Activated CD4-positive, alpha-beta T cell treated with anti-CD3 and anti-CD28 coated beads for 36 hours (primary cell): ENCODE data around the gene PPP2R2B. TPM values are rescaled to one million over a fixed set of nuclear protein-coding genes. Genes with fewer than 3 reads are reported as not detected.
A peak's percentile ranks its signal among the peaks of the same experiment; 100 is the strongest.

Experiments used
- ATAC-seq: fragments of 200-7000 bp; cut with Tn5 transposase; one replicate; pipeline ENCODE4 v1.10.0; 2021; ENCODE audit warnings: mild to moderate bottlenecking, moderate library complexity
- CTCF ChIA-PET: fragments of 350-600 bp; sonication (Branson Sonifier 250); formaldehyde crosslinking; loops from one replicate; lab custom pipeline; 2021; ENCODE audit warnings: antibody characterized with exemption; lab: Charles Lee
- POLR2A ChIA-PET: fragments of 350-600 bp; sonication (Branson Sonifier 250); formaldehyde crosslinking; loops from one replicate; lab custom pipeline; 2021; ENCODE audit warnings: antibody characterized with exemption, inconsistent platforms; lab: Charles Lee
- DNase-seq: peaks from one replicate; pipeline ENCODE4 v3.0.0-alpha.2; 2020
- H3K27ac Mint-ChIP-seq: one replicate; pipeline ENCODE4 v1.8.0; 2021; ENCODE audit warnings: mixed read lengths
- H3K27me3 Mint-ChIP-seq: one replicate; pipeline ENCODE4 v1.8.0; 2021; ENCODE audit warnings: mixed read lengths
- H3K36me3 Mint-ChIP-seq: one replicate; pipeline ENCODE4 v1.8.0; 2021; ENCODE audit warnings: low read depth, mixed read lengths
- H3K4me1 Mint-ChIP-seq: one replicate; pipeline ENCODE4 v1.8.0; 2021; ENCODE audit warnings: mixed read lengths
- H3K4me3 Mint-ChIP-seq: one replicate; pipeline ENCODE4 v1.8.0; 2021; ENCODE audit warnings: mild to moderate bottlenecking, moderate library complexity, mixed read lengths
- H3K9me3 Mint-ChIP-seq: one replicate; pipeline ENCODE4 v1.8.0; 2021; ENCODE audit warnings: low read depth, mixed read lengths
- intact Hi-C, 2 experiments: fragments of 100-400 bp; cut with DNase I in 1 of 2; cut with micrococcal nuclease in 1 of 2; formaldehyde crosslinking; loops; one replicate each; pipeline versions ENCODE4 v1.14.2 to v1.15.1; 2022 to 2024; cut with DNase I, micrococcal nuclease
- total RNA-seq, 2 experiments: library from RNA; stranded (reverse); gene quantifications; one replicate each; pipeline ENCODE4 v1.2.3, GENCODE V29; 2021

PPP2R2B gene
- total RNA-seq, result under 1 TPM; 0.40 to 0.85 TPM

- Mint-ChIP-seq H3K27me3 (peaks cover 30% of the 10 kb centered on the region), H3K27ac (no peak within 1 kb of the TSS), H3K4me3 (peak within 1 kb of the TSS; percentile 79), H3K9me3 (no peaks in the 10 kb centered on the region), H3K4me1 (peaks cover 8% of the 10 kb centered on the region), H3K36me3 (no peaks in the 10 kb centered on the region)
- CTCF ChIA-PET, result interaction anchor here (0.6 to 1.3 kb wide), 2 partner anchors 23 to 125 kb away, joined by 3 to 5 read pairs; no protein-coding TSS in a partner anchor
- DNase-seq, result peak; percentile 78
- ATAC-seq, result peak; percentile 84
- intact Hi-C loops, result no loop called here
- POLR2A ChIA-PET, result no interaction called here
These were observed at the start of gene PPP2R2B for GRCh38 chr5:146878476-146879172. Gene PPP2R2B (minus strand): TSS chr5:146878757.

GRCh38 chr5:146924132-146924531 lies 45.6 kb upstream of the PPP2R2B start:
- DNase-seq, result no peak
- Mint-ChIP-seq H3K4me3 (no peak overlapping the region), H3K36me3 (no peaks in the 10 kb centered on the region), H3K27me3 (peaks cover 2% of the 10 kb centered on the region), H3K4me1 (no peaks in the 10 kb centered on the region), H3K9me3 (no peaks in the 10 kb centered on the region), H3K27ac (no peak overlapping the region)
- CTCF ChIA-PET, result interaction anchor here (0.5 to 0.7 kb wide), 2 partner anchors 127 to 285 kb away, joined by 3 to 5 read pairs; no protein-coding TSS in a partner anchor
- ATAC-seq, result no peak
- POLR2A ChIA-PET, result no interaction called here
- intact Hi-C loops, result no loop called here

GRCh38 chr5:146921225-146921624 lies 42.7 kb upstream of the PPP2R2B start:
- ATAC-seq, result no peak
- DNase-seq, result no peak
- ChIA-PET CTCF (interaction anchor here (1.6 kb wide), 1 partner anchor 14 kb away, joined by 4 read pairs; no protein-coding TSS in a partner anchor), POLR2A (no interaction called here)
- H3K9me3 Mint-ChIP-seq, result no peaks in the 10 kb centered on the region
- no peak overlapping the region for H3K27ac Mint-ChIP-seq
- H3K36me3 Mint-ChIP-seq, result no peaks in the 10 kb centered on the region
- H3K4me1 Mint-ChIP-seq, result peaks cover 3% of the 10 kb centered on the region
- intact Hi-C loops, result no loop called here
- no peak overlapping the region for H3K4me3 Mint-ChIP-seq
- peaks cover 2% of the 10 kb centered on the region for H3K27me3 Mint-ChIP-seq

GRCh38 chr5:146920351-146920881 lies 41.9 kb upstream of the PPP2R2B start:
- Mint-ChIP-seq H3K4me1 (peaks cover 12% of the 10 kb centered on the region), H3K36me3 (no peaks in the 10 kb centered on the region), H3K27me3 (peaks cover 2% of the 10 kb centered on the region), H3K4me3 (no peak overlapping the region), H3K9me3 (no peaks in the 10 kb centered on the region), H3K27ac (no peak overlapping the region)
- POLR2A ChIA-PET, result no interaction called here
- ATAC-seq, result peak; percentile 12
- CTCF ChIA-PET, result interaction anchor here (1.6 to 1.7 kb wide), 2 partner anchors 13 to 25 kb away, joined by 4 read pairs; no protein-coding TSS in a partner anchor
- intact Hi-C loops, result no loop called here
- no peak for DNase-seq

GRCh38 chr5:146919304-146919703 lies 40.7 kb upstream of the PPP2R2B start:
- peaks cover 2% of the 10 kb centered on the region for H3K27me3 Mint-ChIP-seq
- H3K27ac Mint-ChIP-seq, result no peak overlapping the region
- ATAC-seq (no peak), DNase-seq (no peak)
- ChIA-PET CTCF (interaction anchor here (1.0 to 1.7 kb wide), 3 partner anchors 12 to 95 kb away, joined by 3 to 4 read pairs (median 4); no protein-coding TSS in a partner anchor), POLR2A (no interaction called here)
- no peak overlapping the region for H3K4me3 Mint-ChIP-seq
- intact Hi-C loops, result no loop called here
- H3K4me1 Mint-ChIP-seq, result peaks cover 15% of the 10 kb centered on the region
- no peaks in the 10 kb centered on the region for H3K9me3 Mint-ChIP-seq
- H3K36me3 Mint-ChIP-seq, result no peaks in the 10 kb centered on the region

GRCh38 chr5:146917931-146918330 lies 39.4 kb upstream of the PPP2R2B start:
- Mint-ChIP-seq H3K4me3 (no peak overlapping the region), H3K27me3 (peaks cover 2% of the 10 kb centered on the region), H3K4me1 (peaks cover 15% of the 10 kb centered on the region), H3K9me3 (no peaks in the 10 kb centered on the region), H3K36me3 (no peaks in the 10 kb centered on the region), H3K27ac (no peak overlapping the region)
- intact Hi-C loops, result no loop called here
- ATAC-seq (no peak), DNase-seq (no peak)
- ChIA-PET POLR2A (no interaction called here), CTCF (no interaction called here)

GRCh38 chr5:146912874-146913273 lies 34.3 kb upstream of the PPP2R2B start:
- DNase-seq (no peak), ATAC-seq (no peak)
- Mint-ChIP-seq H3K4me3 (no peak overlapping the region), H3K27ac (no peak overlapping the region), H3K27me3 (no peaks in the 10 kb centered on the region), H3K36me3 (no peaks in the 10 kb centered on the region), H3K4me1 (peaks cover 22% of the 10 kb centered on the region), H3K9me3 (no peaks in the 10 kb centered on the region)
- ChIA-PET POLR2A (no interaction called here), CTCF (interaction anchor here (0.6 kb wide), 1 partner anchor 37 kb away, joined by 3 read pairs; no protein-coding TSS in a partner anchor)
- intact Hi-C loops, result no loop called here

GRCh38 chr5:146910239-146910638 lies 31.7 kb upstream of the PPP2R2B start:
- H3K9me3 Mint-ChIP-seq, result no peaks in the 10 kb centered on the region
- no peak for DNase-seq
- no peaks in the 10 kb centered on the region for H3K36me3 Mint-ChIP-seq
- ATAC-seq, result no peak
- intact Hi-C loops, result no loop called here
- ChIA-PET POLR2A (no interaction called here), CTCF (no interaction called here)
- H3K27me3 Mint-ChIP-seq, result no peaks in the 10 kb centered on the region
- no peak overlapping the region for H3K4me3 Mint-ChIP-seq
- H3K27ac Mint-ChIP-seq, result no peak overlapping the region
- peaks cover 9% of the 10 kb centered on the region for H3K4me1 Mint-ChIP-seq

GRCh38 chr5:146909255-146910068 lies 30.9 kb upstream of the PPP2R2B start:
- no peaks in the 10 kb centered on the region for H3K9me3 Mint-ChIP-seq
- no peak overlapping the region for H3K27ac Mint-ChIP-seq
- ChIA-PET CTCF (interaction anchor here (0.7 kb wide), 1 partner anchor 16 kb away, joined by 3 read pairs; no protein-coding TSS in a partner anchor), POLR2A (interaction anchor here (0.6 kb wide), 1 partner anchor 229 kb away, joined by 3 read pairs; no protein-coding TSS in a partner anchor)
- intact Hi-C loops, result no loop called here
- H3K27me3 Mint-ChIP-seq, result no peaks in the 10 kb centered on the region
- no peaks in the 10 kb centered on the region for H3K36me3 Mint-ChIP-seq
- no peak overlapping the region for H3K4me3 Mint-ChIP-seq
- DNase-seq (no peak), ATAC-seq (no peak)
- H3K4me1 Mint-ChIP-seq, result peaks cover 8% of the 10 kb centered on the region

- intact Hi-C loops, result no loop called here
- ChIA-PET POLR2A (no interaction called here), CTCF (interaction anchor here (0.7 to 1.4 kb wide), 7 partner anchors 9 to 135 kb away, joined by 3 to 4 read pairs (median 3); no protein-coding TSS in a partner anchor)
- no peak overlapping the region for H3K4me3 Mint-ChIP-seq
- ATAC-seq (no peak), DNase-seq (peak; percentile 10)
- no peak overlapping the region for H3K27ac Mint-ChIP-seq
- H3K27me3 Mint-ChIP-seq, result peaks cover 1% of the 10 kb centered on the region
- no peaks in the 10 kb centered on the region for H3K36me3 Mint-ChIP-seq
- H3K4me1 Mint-ChIP-seq, result no peaks in the 10 kb centered on the region
- no peaks in the 10 kb centered on the region for H3K9me3 Mint-ChIP-seq
These were observed 28.2 kb upstream of the PPP2R2B start for GRCh38 chr5:146906803-146907202.

- Mint-ChIP-seq H3K4me1 (no peaks in the 10 kb centered on the region), H3K9me3 (no peaks in the 10 kb centered on the region), H3K27ac (no peak overlapping the region), H3K27me3 (peaks cover 6% of the 10 kb centered on the region), H3K36me3 (no peaks in the 10 kb centered on the region), H3K4me3 (no peak overlapping the region)
- DNase-seq (no peak), ATAC-seq (no peak)
- POLR2A ChIA-PET, result no interaction called here
- CTCF ChIA-PET, result no interaction called here
- intact Hi-C loops, result no loop called here
These were observed 26.3 kb upstream of the PPP2R2B start for GRCh38 chr5:146904890-146905289.
